Hepatocyte (in vitro differentiated cells): Measurements from ENCODE around the gene FBXW5.

Source experiments
- CTCF ChIP-seq: fragments of 200-600 bp; sonication (generic); IDR thresholded peaks from 2 replicates; pipeline ENCODE4 v1.5.1; 2016; ENCODE audit warnings: antibody characterized with exemption, mild to moderate bottlenecking; ENCODE audit not compliant: poor library complexity
- EZH2 ChIP-seq: fragments of 200-600 bp; sonication (generic); IDR thresholded peaks from 2 replicates; pipeline ENCODE4 v1.6.1; 2016; ENCODE audit warnings: antibody characterized with exemption, mild to moderate bottlenecking, borderline replicate concordance

- no peak for TF ChIP-seq EZH2
- no peak for TF ChIP-seq CTCF
These were observed 37.2 kb upstream of the FBXW5 start for GRCh38 chr9:136981588-136982231.
